Heart left ventricle (tissue), 13 donors: ENCODE measurements around the gene COMP.

Experiments
- CTCF ChIP-seq, 12 donors: fragments of 200-600 bp; sonication (generic) in 4 of 12; IDR thresholded peaks; one replicate each; pipeline versions ENCODE4 v1.5.0 to v1.8.0; 2018 to 2022; ENCODE audit warnings: antibody characterized with exemption in 12 of 12, mild to moderate bottlenecking in 5 of 12
- POLR2A ChIP-seq, 2 donors: fragments of 450-650 bp; IDR thresholded peaks; one replicate each; pipeline ENCODE4 v1.6.1; 2017; ENCODE audit warnings: antibody characterized with exemption in 2 of 2, mild to moderate bottlenecking in 2 of 2, moderate library complexity in 2 of 2
- donor health status: ischemic (EF 13 %, LVEDD 7.1; RV severe dilation, severe dysfunction).
- donor health status: DM: no; HTN: yes; CAD: no.
- donor health status: DM: no; HTN: no; CAD: no.
- donor health status: ischemic (EF 25% LVEDD 6.9; RV normal size, moderate dysfunction).
- donor health status: ischemic (EF 25% LVEDD 5.7; RV mildly dilated, moderate dysfunction).
- donor health status: ischemic (EF 35%, LVEDD 5.7; RV mildly dilated, moderate dysfunction).
- donor health status: nonischemic (EF 11% LVEDD 7.7; RV severe dilation, severe dysfunction).
- donor health status: DM: yes; HTN: yes; CAD: no.
- donor health status: PGD.
- donor health status: ischemic (EF 29% LVEDD 5.4; RV normal size, mild dysfunction).
- donor health status: nonischemic (EF 23%, LVEDD 6.1; RV moderate dilation, normal function).

GRCh38 chr19:18803550-18804138 lies 12.5 kb upstream of the COMP start:
- TF ChIP-seq CTCF (IDR thresholded peaks at IDR 0.05): no peak
- TF ChIP-seq POLR2A (IDR thresholded peaks at IDR 0.05): no peak
